ENCODE measurements around the gene REV1.

DNA sequence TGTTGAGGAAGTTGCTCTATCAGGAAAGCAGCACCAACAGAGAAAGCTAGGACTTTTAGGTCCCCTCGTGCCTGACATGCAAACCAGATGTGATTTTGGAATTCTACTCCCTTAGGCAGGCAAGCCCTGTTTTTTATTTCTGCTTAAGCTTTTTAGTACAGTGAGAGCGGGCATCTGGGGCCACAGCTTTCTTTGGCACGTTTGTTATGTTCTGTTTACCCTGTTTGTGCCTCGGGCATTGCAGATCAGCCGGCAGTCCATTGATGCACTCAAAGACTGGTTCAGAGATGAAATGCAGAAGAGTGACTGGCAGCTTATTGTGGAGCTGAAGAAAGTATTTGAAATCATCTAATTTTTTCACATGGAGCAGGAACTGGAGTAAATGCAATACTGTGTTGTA is 90.8 kb downstream of the REV1 start:
- TF ChIP-seq, protein P1, sequence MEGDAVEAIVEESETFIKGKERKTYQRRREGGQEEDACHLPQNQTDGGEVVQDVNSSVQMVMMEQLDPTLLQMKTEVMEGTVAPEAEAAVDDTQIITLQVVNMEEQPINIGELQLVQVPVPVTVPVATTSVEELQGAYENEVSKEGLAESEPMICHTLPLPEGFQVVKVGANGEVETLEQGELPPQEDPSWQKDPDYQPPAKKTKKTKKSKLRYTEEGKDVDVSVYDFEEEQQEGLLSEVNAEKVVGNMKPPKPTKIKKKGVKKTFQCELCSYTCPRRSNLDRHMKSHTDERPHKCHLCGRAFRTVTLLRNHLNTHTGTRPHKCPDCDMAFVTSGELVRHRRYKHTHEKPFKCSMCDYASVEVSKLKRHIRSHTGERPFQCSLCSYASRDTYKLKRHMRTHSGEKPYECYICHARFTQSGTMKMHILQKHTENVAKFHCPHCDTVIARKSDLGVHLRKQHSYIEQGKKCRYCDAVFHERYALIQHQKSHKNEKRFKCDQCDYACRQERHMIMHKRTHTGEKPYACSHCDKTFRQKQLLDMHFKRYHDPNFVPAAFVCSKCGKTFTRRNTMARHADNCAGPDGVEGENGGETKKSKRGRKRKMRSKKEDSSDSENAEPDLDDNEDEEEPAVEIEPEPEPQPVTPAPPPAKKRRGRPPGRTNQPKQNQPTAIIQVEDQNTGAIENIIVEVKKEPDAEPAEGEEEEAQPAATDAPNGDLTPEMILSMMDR (conservative IDR thresholded peaks at IDR 0.05; ENCODE audit: low read depth, low read length) = no peak
- TF ChIP-seq SMC3 (IDR thresholded peaks at IDR 0.05; ENCODE audit: low read depth, low read length) (no peak), POLR2A (IDR thresholded peaks at IDR 0.05; ENCODE audit: low read depth, low read length) (no peak)
